Breast epithelium (tissue), 3 donors: ENCODE results near the gene BRIP1.

Source experiments
- POLR2AphosphoS5 ChIP-seq, 3 donors: sonication (generic); formaldehyde crosslinking; IDR thresholded peaks; one replicate each; pipeline ENCODE4 v1.6.1; 2017; ENCODE audit warnings: antibody characterized with exemption in 3 of 3
- TF ChIP-seq, protein P1 (sequence below), 3 donors: fragments of 450-650 bp; IDR thresholded peaks; one replicate each; pipeline ENCODE4 v1.5.1; 2016 to 2017; ENCODE audit warnings: antibody characterized with exemption in 3 of 3, mild to moderate bottlenecking in 3 of 3, moderate library complexity in 3 of 3

- TF ChIP-seq POLR2AphosphoS5 (IDR thresholded peaks at IDR 0.05) = no peak
- TF ChIP-seq, protein P1, sequence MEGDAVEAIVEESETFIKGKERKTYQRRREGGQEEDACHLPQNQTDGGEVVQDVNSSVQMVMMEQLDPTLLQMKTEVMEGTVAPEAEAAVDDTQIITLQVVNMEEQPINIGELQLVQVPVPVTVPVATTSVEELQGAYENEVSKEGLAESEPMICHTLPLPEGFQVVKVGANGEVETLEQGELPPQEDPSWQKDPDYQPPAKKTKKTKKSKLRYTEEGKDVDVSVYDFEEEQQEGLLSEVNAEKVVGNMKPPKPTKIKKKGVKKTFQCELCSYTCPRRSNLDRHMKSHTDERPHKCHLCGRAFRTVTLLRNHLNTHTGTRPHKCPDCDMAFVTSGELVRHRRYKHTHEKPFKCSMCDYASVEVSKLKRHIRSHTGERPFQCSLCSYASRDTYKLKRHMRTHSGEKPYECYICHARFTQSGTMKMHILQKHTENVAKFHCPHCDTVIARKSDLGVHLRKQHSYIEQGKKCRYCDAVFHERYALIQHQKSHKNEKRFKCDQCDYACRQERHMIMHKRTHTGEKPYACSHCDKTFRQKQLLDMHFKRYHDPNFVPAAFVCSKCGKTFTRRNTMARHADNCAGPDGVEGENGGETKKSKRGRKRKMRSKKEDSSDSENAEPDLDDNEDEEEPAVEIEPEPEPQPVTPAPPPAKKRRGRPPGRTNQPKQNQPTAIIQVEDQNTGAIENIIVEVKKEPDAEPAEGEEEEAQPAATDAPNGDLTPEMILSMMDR (IDR thresholded peaks at IDR 0.05) = no peak
Measured at GRCh38 chr17:61699694-61700093, 163.6 kb downstream of the BRIP1 start.
